HepG2 (cell line): Measurements from ENCODE around the gene TBC1D25. TPM values are rescaled to one million over a fixed set of nuclear protein-coding genes. Genes with fewer than 3 reads are reported as not detected.

Experiments
- ATAC-seq: fragments of 200-7000 bp; cut with Tn5 transposase; 3 replicates; pipeline ENCODE4 v1.9.1; 2020; ENCODE audit warnings: mild to moderate bottlenecking, moderate library complexity
- BruUV-seq: library from RNA; stranded (reverse); fragments of 400-500 nt; replicated peaks from 2 replicates; lab custom pipeline; 2021; lab: Mats Ljungman, UMichigan
- CTCF ChIA-PET: fragments of 300-600 bp; formaldehyde crosslinking; extraction: SDS; loops from one replicate; lab custom pipeline; 2021; ENCODE audit warnings: low total read pairs, inconsistent platforms, low intra/inter-chr PET ratio; lab: Yijun Ruan, JAX
- POLR2A ChIA-PET: fragments of 350-600 bp; sonication (Branson Sonifier 250); formaldehyde crosslinking; loops from one replicate; lab custom pipeline; 2020; ENCODE audit warnings: antibody characterized with exemption, inconsistent platforms; lab: Yijun Ruan, JAX
- DNase-seq: peaks from one replicate; pipeline ENCODE4 v3.0.0-alpha.2; 2015; ENCODE audit warnings: low spot score
- FAIRE-seq: peaks from 3 replicates; lab custom pipeline; 2011; peaks lifted over from hg19 to GRCh38; lab: Jason Lieb, UNC
- H2AFZ ChIP-seq: one replicate; pipeline ENCODE4 v1.6.1; 2011; ENCODE audit warnings: low read length, inconsistent platforms
- H3K27ac ChIP-seq: fragments of 300-600 bp; 3 replicates; pipeline ENCODE4 v1.8.0; 2011; ENCODE audit warnings: mixed run types, mild to moderate bottlenecking, mixed read lengths, low read length, inconsistent platforms; ENCODE audit not compliant: insufficient read depth; ENCODE audit errors: extremely low read length
- H3K27me3 ChIP-seq, 2 experiments: fragments of 200-600 bp in 1 of 2; 2 replicates in 1 of 2; 3 replicates in 1 of 2; pipeline versions ENCODE4 v1.6.0 to v1.8.0; 2011; ENCODE audit warnings: low read length in 2 of 2, mild to moderate bottlenecking in 2 of 2, moderate library complexity in 2 of 2, inconsistent platforms in 1 of 2; ENCODE audit not compliant: insufficient read depth in 2 of 2, control insufficient read depth in 1 of 2
- H3K36me3 ChIP-seq, 2 experiments: fragments of 200-600 bp in 1 of 2; replicated peaks in 1 of 2; 2 replicates in 1 of 2; 3 replicates in 1 of 2; pipeline versions ENCODE4 v1.5.1 to v1.8.0; 2011; ENCODE audit warnings: low read length in 2 of 2, inconsistent platforms in 1 of 2; ENCODE audit not compliant: insufficient read depth in 2 of 2, control insufficient read depth in 1 of 2
- H3K4me1 ChIP-seq: 2 replicates; pipeline ENCODE4 v1.5.1; 2012; ENCODE audit warnings: low read length, inconsistent platforms; ENCODE audit not compliant: insufficient read depth
- H3K4me2 ChIP-seq: 2 replicates; pipeline ENCODE4 v1.6.0; 2011; ENCODE audit warnings: low read depth, low read length, inconsistent platforms
- H3K4me3 ChIP-seq, 3 experiments: fragments of 200-600 bp in 1 of 3; sonication (generic), shearing (Covaris generic) in 1 of 3; replicated peaks in 1 of 3; 2 replicates each; pipeline ENCODE4 v1.5.1; 2011 to 2016; ENCODE audit warnings: low read length in 3 of 3, inconsistent platforms in 2 of 3, low read depth in 2 of 3, mild to moderate bottlenecking in 2 of 3, control low read depth in 1 of 3, mixed read lengths in 1 of 3; ENCODE audit not compliant: insufficient read depth in 1 of 3
- H3K79me2 ChIP-seq: one replicate; pipeline ENCODE4 v1.6.1; 2011; ENCODE audit warnings: low read length, inconsistent platforms; ENCODE audit not compliant: insufficient read depth
- H3K9ac ChIP-seq: 2 replicates; pipeline ENCODE4 v1.6.0; 2011; ENCODE audit warnings: mild to moderate bottlenecking, low read depth, low read length, inconsistent platforms; ENCODE audit not compliant: insufficient read depth
- H3K9me3 ChIP-seq: 2 replicates; pipeline ENCODE4 v1.5.1; 2012; ENCODE audit warnings: mild to moderate bottlenecking, low read length
- H4K20me1 ChIP-seq: 2 replicates; pipeline ENCODE4 v1.6.0; 2011; ENCODE audit warnings: inconsistent platforms, mild to moderate bottlenecking, low read length, moderate library complexity; ENCODE audit not compliant: insufficient read depth
- AFF4 ChIP-seq: sonication (generic); formaldehyde crosslinking; IDR thresholded peaks from 2 replicates; pipeline ENCODE4 v1.4.0; 2020; ENCODE audit warnings: missing genetic modification reagents
- ARID5B ChIP-seq: IDR thresholded peaks from 2 replicates; pipeline ENCODE4 v1.4.0; 2020; ENCODE audit warnings: mild to moderate bottlenecking, missing genetic modification reagents
- BCL6 ChIP-seq: IDR thresholded peaks from 2 replicates; pipeline ENCODE4 v1.6.1; 2016; ENCODE audit warnings: missing genetic modification reagents, missing compliant biosample characterization
- FOXM1 ChIP-seq: sonication (generic); formaldehyde crosslinking; IDR thresholded peaks from 2 replicates; pipeline ENCODE4 v1.5.0; 2020; ENCODE audit warnings: missing genetic modification reagents
- HDAC6 ChIP-seq: fragments of 200-600 bp; sonication (generic); IDR thresholded peaks from 2 replicates; pipeline ENCODE4 v1.7.0; 2017; ENCODE audit warnings: mild to moderate bottlenecking, antibody characterized with exemption, low read length, low read depth
- HMG20A ChIP-seq: IDR thresholded peaks from 2 replicates; pipeline ENCODE4 v1.6.1; 2016; ENCODE audit warnings: borderline replicate concordance
- KAT2B ChIP-seq: fragments of 150-350 bp; IDR thresholded peaks from 2 replicates; pipeline ENCODE4 v1.6.1; 2014; ENCODE audit warnings: low read depth, low read length, borderline replicate concordance
- MYNN ChIP-seq: sonication (generic); formaldehyde crosslinking; IDR thresholded peaks from 2 replicates; pipeline ENCODE4 v1.4.0; 2020; ENCODE audit warnings: mild to moderate bottlenecking, low read depth, missing genetic modification reagents
- NAIF1 ChIP-seq: sonication (generic); formaldehyde crosslinking; IDR thresholded peaks from 2 replicates; pipeline ENCODE4 v1.5.0; 2020; ENCODE audit warnings: mild to moderate bottlenecking, missing genetic modification reagents, borderline replicate concordance
- SMARCE1 ChIP-seq: fragments of 450-650 bp; IDR thresholded peaks from 2 replicates; pipeline ENCODE4 v1.6.1; 2017; ENCODE audit warnings: borderline replicate concordance
- SPEN ChIP-seq: sonication (generic); formaldehyde crosslinking; IDR thresholded peaks from 2 replicates; pipeline ENCODE4 v1.5.1; 2020; ENCODE audit warnings: low read depth, mild to moderate bottlenecking, missing genetic modification reagents
- THAP11 ChIP-seq: IDR thresholded peaks from 2 replicates; pipeline ENCODE4 v1.6.1; 2016; ENCODE audit warnings: missing biosample characterization, missing genetic modification reagents
- ZBTB21 ChIP-seq: sonication (generic); formaldehyde crosslinking; IDR thresholded peaks from 2 replicates; pipeline ENCODE4 v1.4.0; 2020; ENCODE audit warnings: missing genetic modification reagents
- ZBTB25 ChIP-seq: IDR thresholded peaks from 2 replicates; pipeline ENCODE4 v1.6.1; 2018; ENCODE audit warnings: missing genetic modification reagents
- ZBTB39 ChIP-seq: sonication (generic); formaldehyde crosslinking; IDR thresholded peaks from 2 replicates; pipeline ENCODE4 v1.5.0; 2020; ENCODE audit warnings: missing genetic modification reagents
- WGBS: methylation state at CpG from one replicate; pipeline ENCODE4 v1.1.6; 2017; ENCODE audit warnings: low lambda C conversion rate; 5-methylcytosine and 5-hydroxymethylcytosine counted together
- in situ Hi-C: cut with HindIII; loops from 2 replicates; pipeline ENCODE4 v1.10.0; 2017; ENCODE audit warnings: low pct_unique_long_range_greater_than_20kb; ENCODE audit not compliant: extremely low pct_ligation_motif_present
- intact Hi-C: fragments of 100-400 bp; cut with micrococcal nuclease; formaldehyde crosslinking; loops from one replicate; pipeline ENCODE4 v1.10.0; 2022; ENCODE audit not compliant: unreplicated experiment
- polyA plus RNA-seq, 8 experiments: library from polyadenylated mRNA; depleted of rRNA in 3 of 8; stranded (reverse) in 7 of 8; unstranded in 1 of 8; fragments of >200 nt; fragmentation: Illumina TruSeq in 4 of 8; extraction: Trizol in 4 of 8; gene quantifications; 2 replicates each; pipeline versions ENCODE4 v1.2.1 to v1.2.3, GENCODE V29; 2011 to 2016; ENCODE audit warnings: low read depth in 4 of 8, missing spikeins in 1 of 8, mixed read lengths in 1 of 8; ENCODE audit not compliant: insufficient read depth in 1 of 8
- total RNA-seq, 5 experiments: library from RNA; depleted of rRNA; stranded (reverse); fragments of >200 nt; fragmentation: Illumina TruSeq; extraction: Trizol; gene quantifications; 2 replicates each; pipeline ENCODE4 v1.2.3, GENCODE V29; 2016; ENCODE audit warnings: low read depth in 1 of 5

Gene TBC1D25
- total and polyA plus RNA-seq, 2 of the 13 experiments (the other 11 are each of a cell fraction or from before 2014, with no cell fraction given) = 3.5 to 4.7 TPM

GRCh38 chrX:48569958-48570357, 30.4 kb downstream of the TBC1D25 start:
- no peaks in the 10 kb centered on the region for H3K9me3 ChIP-seq
- peaks cover 0 to under 1% of the 10 kb centered on the region in 2 experiments; a peak in 1 of 5 replicates for H3K36me3 ChIP-seq
- POLR2A ChIA-PET = no interaction called here
- CTCF ChIA-PET = no interaction called here
- no peak overlapping the region for H3K4me2 ChIP-seq
- H4K20me1 ChIP-seq = no peaks in the 10 kb centered on the region
- TF ChIP-seq SMARCE1 (no peak), BCL6 (CRISPR knock-in tag) (no peak), HDAC6 (no peak), THAP11 (CRISPR knock-in tag) (no peak), MYNN (no peak), SPEN (CRISPR knock-in tag) (no peak), ARID5B (CRISPR knock-in tag) (no peak), AFF4 (CRISPR knock-in tag) (no peak), ZBTB39 (CRISPR knock-in tag) (no peak), ZBTB21 (no peak), ZBTB25 (no peak), KAT2B (no peak), HMG20A (CRISPR knock-in tag) (no peak), NAIF1 (no peak), FOXM1 (CRISPR knock-in tag) (no peak)
- intact Hi-C loops = no loop called here
- no peak overlapping the region for H2AFZ ChIP-seq
- in situ Hi-C loops = no loop called here
- H3K27ac ChIP-seq = no peak overlapping the region
- ATAC-seq = no peak
- H3K79me2 ChIP-seq = peaks cover 3% of the 10 kb centered on the region
- no peak for FAIRE-seq
- no peaks in the 10 kb centered on the region; a peak in 1 of 5 replicates for H3K27me3 ChIP-seq
- no peaks in the 10 kb centered on the region for H3K4me1 ChIP-seq
- WGBS = 89% methylated on average over 1 of the region's 1 CpG
- no TSS peak for BruUV-seq
- no peak for DNase-seq
- no peak overlapping the region for H3K4me3 ChIP-seq
- no peak overlapping the region for H3K9ac ChIP-seq
